Right lobe of liver (tissue), 4 donors: ENCODE results near the gene C3orf85.

Experiments
- POLR2A ChIP-seq: fragments of 450-650 bp; IDR thresholded peaks from one replicate; pipeline ENCODE4 v1.6.1; 2017; ENCODE audit warnings: antibody characterized with exemption, mild to moderate bottlenecking
- TF ChIP-seq, protein P1 (sequence below), 4 donors: fragments of 200-600 bp in 3 of 4; fragments of 450-650 bp in 1 of 4; IDR thresholded peaks; one replicate each; pipeline versions ENCODE4 v1.5.1 to v1.8.0; 2016 to 2022; ENCODE audit warnings: antibody characterized with exemption in 4 of 4, mild to moderate bottlenecking in 2 of 4
- donor health status: DM: no; HTN: no; CAD: no.
- donor health status: DM: no; HTN: no; CAD: no.
- donor health status: DM: no; HTN: yes; CAD: no.

DNA sequence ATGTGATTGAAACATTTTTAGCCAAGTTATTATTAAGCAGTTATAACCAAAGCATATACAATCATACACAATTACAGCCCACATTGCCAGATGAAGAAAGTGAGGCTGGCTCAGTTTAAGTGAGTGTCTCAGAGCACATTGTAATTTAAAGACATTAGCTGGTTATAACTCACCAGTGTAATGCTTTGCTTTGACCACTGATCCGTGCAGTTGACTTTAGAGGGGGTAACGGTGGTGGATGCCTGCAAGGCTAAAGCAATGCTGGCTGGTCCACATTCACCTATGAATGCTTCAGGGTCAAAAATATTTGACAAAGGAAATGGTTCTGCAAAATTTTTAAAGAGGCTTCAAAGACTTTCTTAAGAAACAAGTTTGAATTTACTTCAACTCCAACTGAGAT, 1.2 kb downstream of the C3orf85 start:
- TF ChIP-seq, protein P1, sequence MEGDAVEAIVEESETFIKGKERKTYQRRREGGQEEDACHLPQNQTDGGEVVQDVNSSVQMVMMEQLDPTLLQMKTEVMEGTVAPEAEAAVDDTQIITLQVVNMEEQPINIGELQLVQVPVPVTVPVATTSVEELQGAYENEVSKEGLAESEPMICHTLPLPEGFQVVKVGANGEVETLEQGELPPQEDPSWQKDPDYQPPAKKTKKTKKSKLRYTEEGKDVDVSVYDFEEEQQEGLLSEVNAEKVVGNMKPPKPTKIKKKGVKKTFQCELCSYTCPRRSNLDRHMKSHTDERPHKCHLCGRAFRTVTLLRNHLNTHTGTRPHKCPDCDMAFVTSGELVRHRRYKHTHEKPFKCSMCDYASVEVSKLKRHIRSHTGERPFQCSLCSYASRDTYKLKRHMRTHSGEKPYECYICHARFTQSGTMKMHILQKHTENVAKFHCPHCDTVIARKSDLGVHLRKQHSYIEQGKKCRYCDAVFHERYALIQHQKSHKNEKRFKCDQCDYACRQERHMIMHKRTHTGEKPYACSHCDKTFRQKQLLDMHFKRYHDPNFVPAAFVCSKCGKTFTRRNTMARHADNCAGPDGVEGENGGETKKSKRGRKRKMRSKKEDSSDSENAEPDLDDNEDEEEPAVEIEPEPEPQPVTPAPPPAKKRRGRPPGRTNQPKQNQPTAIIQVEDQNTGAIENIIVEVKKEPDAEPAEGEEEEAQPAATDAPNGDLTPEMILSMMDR (IDR thresholded peaks at IDR 0.05), result peak in 1 of 4 donors; percentile 29
- no peak for TF ChIP-seq POLR2A
